ENCODE results near the gene ATP5PO. TPM values are rescaled to one million over a fixed set of nuclear protein-coding genes. Genes with fewer than 3 reads are reported as not detected.

The ATP5PO gene
- total RNA-seq, 2 donors from 2014 or later = 97.0 to 130 TPM

DNA sequence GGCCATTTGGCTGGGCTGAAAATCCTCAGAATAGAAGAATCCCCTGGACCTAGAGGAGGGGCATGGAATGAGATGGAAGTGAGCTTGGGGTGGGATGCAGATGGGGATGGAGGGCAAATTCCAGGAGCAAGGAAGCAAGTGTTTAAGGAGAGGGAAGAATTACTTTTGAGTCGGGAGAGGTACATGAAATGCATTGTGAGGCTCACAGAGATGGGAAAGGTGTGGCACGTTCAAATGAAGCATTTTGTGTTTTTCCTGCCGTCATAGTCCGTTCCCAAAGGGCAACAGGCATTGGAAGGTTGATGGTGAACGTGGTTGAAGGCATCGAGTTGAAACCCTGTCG is 30.5 kb downstream of the ATP5PO start:
- ATAC-seq (ENCODE audit: insufficient number of reproducible peaks, low FRiP score, low read depth) = no peak
- Histone ChIP-seq H3K36me3 (no peaks in the 10 kb centered on the region), H3K27me3 (replicated peaks; ENCODE audit: insufficient read depth) (no peaks in the 10 kb centered on the region), H3K4me1 (ENCODE audit: control insufficient read depth in 1 of 2, low read depth in 2 of 2) (peaks cover 3 to 13% of the 10 kb centered on the region in 2 donors), H3K9me3 (no peaks in the 10 kb centered on the region), H3K27ac (no peak overlapping the region), H3K4me3 (peak overlapping the region; percentile 62)
- TF ChIP-seq CTCF (IDR thresholded peaks at IDR 0.05) = no peak
- no peak for DNase-seq (ENCODE audit: low spot score)

- Histone ChIP-seq H3K4me3 (peak overlapping the region; percentile 62), H3K27ac (no peak overlapping the region), H3K4me1 (ENCODE audit: control insufficient read depth in 1 of 2, low read depth in 2 of 2) (peaks cover 3 to 13% of the 10 kb centered on the region in 2 donors), H3K36me3 (no peaks in the 10 kb centered on the region), H3K27me3 (replicated peaks; ENCODE audit: insufficient read depth) (no peaks in the 10 kb centered on the region), H3K9me3 (no peaks in the 10 kb centered on the region)
- no peak for TF ChIP-seq CTCF (IDR thresholded peaks at IDR 0.05)
- DNase-seq (ENCODE audit: low spot score) = no peak
- no peak for ATAC-seq (ENCODE audit: insufficient number of reproducible peaks, low FRiP score, low read depth)
Observed at GRCh38 chr21:33884376-33885171, 31.0 kb downstream of the ATP5PO start.

- Histone ChIP-seq H3K27me3 (replicated peaks; ENCODE audit: insufficient read depth) (no peaks in the 10 kb centered on the region), H3K27ac (no peak overlapping the region), H3K4me3 (no peak overlapping the region), H3K9me3 (no peaks in the 10 kb centered on the region), H3K36me3 (no peaks in the 10 kb centered on the region), H3K4me1 (ENCODE audit: control insufficient read depth in 1 of 2, low read depth in 2 of 2) (peaks cover 3 to 13% of the 10 kb centered on the region in 2 donors)
- TF ChIP-seq CTCF (IDR thresholded peaks at IDR 0.05) = no peak
- no peak for DNase-seq (ENCODE audit: low spot score)
- no peak for ATAC-seq (ENCODE audit: insufficient number of reproducible peaks, low FRiP score, low read depth)
Observed at GRCh38 chr21:33883118-33883517, 32.5 kb downstream of the ATP5PO start.

GRCh38 chr21:33881689-33882440 is 33.7 kb downstream of the ATP5PO start:
- ATAC-seq (ENCODE audit: insufficient number of reproducible peaks, low FRiP score, low read depth) = no peak
- H3K4me3 ChIP-seq = no peak overlapping the region

More at GRCh38 chr21:33881689-33882440, 33.7 kb downstream of the ATP5PO start:
- TF ChIP-seq CTCF (IDR thresholded peaks at IDR 0.05) = no peak
- peaks cover 3 to 13% of the 10 kb centered on the region in 2 donors for H3K4me1 ChIP-seq (ENCODE audit: control insufficient read depth in 1 of 2, low read depth in 2 of 2)
- no peaks in the 10 kb centered on the region for H3K27me3 ChIP-seq (replicated peaks; ENCODE audit: insufficient read depth)
- H3K36me3 ChIP-seq = no peaks in the 10 kb centered on the region
- H3K27ac ChIP-seq = no peak overlapping the region
- no peaks in the 10 kb centered on the region for H3K9me3 ChIP-seq
- no peak for DNase-seq (ENCODE audit: low spot score)
